Karpas-422 (cell line): ENCODE data around the gene LSM3. TPM values are rescaled to one million over a fixed set of nuclear protein-coding genes. Genes with fewer than 3 reads are reported as not detected.

Experiments
- DNase-seq: peaks from one replicate; pipeline ENCODE4 v3.0.0-alpha.2; 2015
- H2AFZ ChIP-seq: fragments of 200-600 bp; sonication (generic); 2 replicates; pipeline ENCODE4 v1.6.1; 2014; ENCODE audit warnings: antibody characterized with exemption, low read length, mixed read lengths
- H3K27ac ChIP-seq: fragments of 200-600 bp; sonication (generic); 2 replicates; pipeline ENCODE4 v1.5.1; 2014; ENCODE audit warnings: mild to moderate bottlenecking, low read length, moderate library complexity
- H3K27me3 ChIP-seq: fragments of 200-600 bp; sonication (generic); 2 replicates; pipeline ENCODE4 v1.6.1; 2014; ENCODE audit warnings: low read length, mixed read lengths
- H3K36me3 ChIP-seq: fragments of 200-600 bp; sonication (generic); 2 replicates; pipeline ENCODE4 v1.6.1; 2014; ENCODE audit warnings: low read length, mixed read lengths; ENCODE audit not compliant: insufficient read depth
- H3K4me1 ChIP-seq: fragments of 200-600 bp; sonication (generic); 2 replicates; pipeline ENCODE4 v1.6.1; 2014; ENCODE audit warnings: mild to moderate bottlenecking, low read length, mixed read lengths
- H3K4me2 ChIP-seq: fragments of 200-600 bp; sonication (generic); 2 replicates; pipeline ENCODE4 v1.6.1; 2014; ENCODE audit warnings: low read length, low read depth, mild to moderate bottlenecking; ENCODE audit not compliant: poor library complexity, severe bottlenecking
- H3K4me3 ChIP-seq: fragments of 200-600 bp; sonication (generic); 2 replicates; pipeline ENCODE4 v1.5.1; 2014; ENCODE audit warnings: mild to moderate bottlenecking, antibody characterized with exemption, low read length, mixed read lengths
- H3K79me2 ChIP-seq: fragments of 200-600 bp; sonication (generic); 2 replicates; pipeline ENCODE4 v1.6.1; 2014; ENCODE audit warnings: mild to moderate bottlenecking, low read length, mixed read lengths
- H3K9ac ChIP-seq: fragments of 200-600 bp; sonication (generic); 2 replicates; pipeline ENCODE4 v1.6.0; 2014; ENCODE audit warnings: low read length
- H3K9me2 ChIP-seq: fragments of 200-600 bp; sonication (generic), shearing (Covaris generic); replicated peaks from 2 replicates; pipeline ENCODE4 v1.6.0; 2014; ENCODE audit warnings: mild to moderate bottlenecking, low read length, moderate library complexity; ENCODE audit not compliant: insufficient read depth
- H3K9me3 ChIP-seq: fragments of 300-700, 200-600 bp; sonication (generic); 2 replicates; pipeline ENCODE4 v1.6.1; 2014; ENCODE audit warnings: low read length, mixed read lengths
- H4K20me1 ChIP-seq: fragments of 200-600 bp; sonication (generic); 2 replicates; pipeline ENCODE4 v1.6.1; 2014; ENCODE audit warnings: mild to moderate bottlenecking, antibody characterized with exemption, low read length, low read depth; ENCODE audit not compliant: insufficient read depth
- total RNA-seq: library from RNA; depleted of rRNA; stranded (reverse); fragments of >200 nt; shearing (Covaris generic); gene quantifications from 2 replicates; pipeline ENCODE4 v1.2.3, GENCODE V29; 2014; ENCODE audit warnings: low replicate concordance

The LSM3 gene
- total RNA-seq, 1 experiment from 2014 or later: 14.2 TPM

DNA sequence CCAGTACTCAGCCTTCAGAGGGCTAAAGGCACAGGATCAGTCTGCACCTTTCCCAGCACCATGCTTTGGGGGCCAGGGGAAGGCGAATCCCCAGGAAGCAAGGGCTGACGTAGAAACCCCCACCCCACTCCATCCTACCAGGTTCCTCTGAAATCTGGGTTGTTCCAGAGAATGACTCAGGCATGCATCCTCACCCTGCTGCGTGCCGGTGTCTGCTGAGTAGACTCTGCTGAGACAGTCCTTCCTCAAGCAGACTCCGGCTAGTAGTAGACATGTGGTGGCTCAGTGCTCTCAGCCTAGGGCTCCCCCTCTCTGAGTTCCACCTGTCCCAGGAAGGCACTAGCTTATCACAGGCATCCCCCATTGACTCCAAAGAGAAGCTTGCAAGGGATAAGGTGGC lies 44.7 kb upstream of the LSM3 start:
- no peak overlapping the region for H3K27ac ChIP-seq
- H3K9me2 ChIP-seq: no peaks in the 10 kb centered on the region
- no peak overlapping the region for H2AFZ ChIP-seq
- no peak overlapping the region for H3K4me3 ChIP-seq
- no peaks in the 10 kb centered on the region for H3K27me3 ChIP-seq
- no peaks in the 10 kb centered on the region for H3K9me3 ChIP-seq
- peaks cover 1% of the 10 kb centered on the region for H3K36me3 ChIP-seq
- no peak for DNase-seq
- no peaks in the 10 kb centered on the region for H4K20me1 ChIP-seq
- H3K4me1 ChIP-seq: no peaks in the 10 kb centered on the region
- H3K79me2 ChIP-seq: peaks cover 1% of the 10 kb centered on the region
- H3K9ac ChIP-seq: no peak overlapping the region
- H3K4me2 ChIP-seq: no peak overlapping the region

DNA sequence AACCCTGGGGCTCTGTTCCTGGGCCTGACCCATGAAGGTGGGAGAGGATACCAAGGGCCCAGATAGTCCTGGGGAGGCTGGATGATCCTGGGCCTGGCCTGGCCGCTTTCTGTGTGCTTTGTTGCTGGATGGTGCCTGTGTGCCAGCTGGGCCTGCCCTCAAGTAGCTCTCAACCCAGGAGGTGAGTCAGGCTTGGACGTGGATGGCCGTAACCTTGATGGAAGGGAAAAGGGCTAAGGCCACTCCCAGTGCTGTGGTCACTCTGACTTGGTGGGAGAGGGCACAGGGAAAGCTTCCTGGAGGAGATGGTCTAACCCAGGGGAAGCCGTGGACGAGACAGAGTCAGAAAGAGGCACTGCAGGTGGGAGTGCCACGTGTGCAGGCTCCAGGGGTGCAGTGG lies 44.3 kb upstream of the LSM3 start:
- H3K27ac ChIP-seq: no peak overlapping the region

DNA sequence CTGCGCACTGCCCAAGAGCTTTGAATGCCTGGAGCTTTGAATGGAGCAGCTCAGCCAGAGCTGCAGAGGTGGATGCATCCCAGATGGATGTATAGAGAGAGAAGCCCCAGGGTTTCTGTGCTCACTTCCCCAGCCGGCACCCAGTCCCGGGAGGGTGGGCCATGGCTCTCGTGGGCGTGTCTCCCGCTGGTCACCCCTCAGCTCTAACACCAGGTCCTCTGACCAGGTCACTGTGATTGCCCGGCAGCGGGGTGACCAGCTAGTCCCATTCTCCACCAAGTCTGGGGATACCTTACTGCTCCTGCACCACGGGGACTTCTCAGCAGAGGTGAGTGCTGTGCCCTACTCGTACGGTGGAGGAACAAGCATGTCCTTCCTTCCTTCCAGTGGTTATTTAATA lies 43.0 kb upstream of the LSM3 start:
- Histone ChIP-seq H3K4me2 (no peak overlapping the region), H3K9ac (no peak overlapping the region), H3K36me3 (no peaks in the 10 kb centered on the region), H3K79me2 (no peaks in the 10 kb centered on the region), H3K9me2 (no peaks in the 10 kb centered on the region), H3K9me3 (no peaks in the 10 kb centered on the region), H3K4me1 (no peaks in the 10 kb centered on the region), H4K20me1 (no peaks in the 10 kb centered on the region), H3K27ac (no peak overlapping the region), H3K4me3 (no peak overlapping the region), H2AFZ (no peak overlapping the region), H3K27me3 (no peaks in the 10 kb centered on the region)
- no peak for DNase-seq

More for the DNA sequence above, 44.3 kb upstream of the LSM3 start:
- no peaks in the 10 kb centered on the region for H3K4me1 ChIP-seq
- DNase-seq: no peak
- H3K27me3 ChIP-seq: no peaks in the 10 kb centered on the region
- H2AFZ ChIP-seq: no peak overlapping the region
- H3K9ac ChIP-seq: no peak overlapping the region
- H3K36me3 ChIP-seq: no peaks in the 10 kb centered on the region
- H3K9me3 ChIP-seq: no peaks in the 10 kb centered on the region
- no peaks in the 10 kb centered on the region for H3K79me2 ChIP-seq
- no peaks in the 10 kb centered on the region for H3K9me2 ChIP-seq
- no peak overlapping the region for H3K4me2 ChIP-seq
- no peaks in the 10 kb centered on the region for H4K20me1 ChIP-seq
- no peak overlapping the region for H3K4me3 ChIP-seq

DNA sequence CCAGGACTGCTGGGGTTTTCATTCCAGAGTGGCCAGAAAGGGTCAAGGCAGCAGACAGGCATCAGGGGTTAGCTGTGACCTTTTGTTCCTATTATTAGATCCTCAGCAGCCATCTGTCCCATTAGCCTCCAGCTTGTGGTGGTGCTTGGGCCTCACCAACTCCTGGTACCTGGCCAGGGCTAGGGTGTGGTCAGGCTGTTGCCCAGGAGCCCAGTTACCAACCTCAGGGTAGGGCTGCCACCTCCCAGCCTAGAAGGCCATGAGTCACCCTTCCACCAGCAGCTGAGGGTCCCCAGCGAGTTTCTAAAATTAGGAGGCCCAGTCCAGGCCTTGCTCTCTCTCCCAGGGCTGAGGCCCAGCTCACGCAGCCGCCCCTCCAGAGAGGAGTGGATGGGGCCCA lies 41.6 kb upstream of the LSM3 start:
- no peaks in the 10 kb centered on the region for H3K36me3 ChIP-seq
- no peaks in the 10 kb centered on the region for H3K9me3 ChIP-seq
- no peak for DNase-seq
- no peaks in the 10 kb centered on the region for H3K27me3 ChIP-seq
- no peak overlapping the region for H2AFZ ChIP-seq
- H3K79me2 ChIP-seq: no peaks in the 10 kb centered on the region
- H3K4me3 ChIP-seq: no peak overlapping the region
- no peaks in the 10 kb centered on the region for H4K20me1 ChIP-seq
- no peaks in the 10 kb centered on the region for H3K4me1 ChIP-seq
- H3K27ac ChIP-seq: no peak overlapping the region
- no peak overlapping the region for H3K9ac ChIP-seq
- H3K4me2 ChIP-seq: no peak overlapping the region
- no peaks in the 10 kb centered on the region for H3K9me2 ChIP-seq

DNA sequence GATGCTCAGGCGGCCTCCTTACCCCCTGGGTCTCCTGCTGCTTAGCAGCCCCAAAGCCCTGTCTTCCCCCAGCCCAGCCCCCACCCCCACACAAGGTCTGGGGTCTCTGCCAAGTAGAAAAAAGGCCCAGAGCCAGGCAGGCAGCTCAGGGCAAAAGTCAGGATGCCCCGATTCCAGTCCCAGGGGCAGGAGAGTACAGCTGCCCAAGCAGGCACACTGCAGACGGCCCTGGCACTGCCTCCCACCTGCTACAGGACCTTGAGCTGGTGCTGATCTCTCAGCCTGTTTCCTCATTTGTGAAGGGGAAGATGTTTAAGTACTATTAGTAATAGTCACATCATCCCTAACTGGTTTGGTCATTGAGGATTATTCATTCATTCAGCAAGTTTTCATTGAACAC lies 41.2 kb upstream of the LSM3 start:
- Histone ChIP-seq H3K36me3 (peaks cover 3% of the 10 kb centered on the region; the same call in 1 of the 2 replicates), H4K20me1 (no peaks in the 10 kb centered on the region), H2AFZ (no peak overlapping the region), H3K4me1 (no peaks in the 10 kb centered on the region), H3K4me3 (no peak overlapping the region), H3K27ac (no peak overlapping the region), H3K27me3 (no peaks in the 10 kb centered on the region), H3K9me3 (no peaks in the 10 kb centered on the region), H3K79me2 (no peaks in the 10 kb centered on the region), H3K9ac (no peak overlapping the region), H3K4me2 (no peak overlapping the region), H3K9me2 (no peaks in the 10 kb centered on the region)
- DNase-seq: no peak

DNA sequence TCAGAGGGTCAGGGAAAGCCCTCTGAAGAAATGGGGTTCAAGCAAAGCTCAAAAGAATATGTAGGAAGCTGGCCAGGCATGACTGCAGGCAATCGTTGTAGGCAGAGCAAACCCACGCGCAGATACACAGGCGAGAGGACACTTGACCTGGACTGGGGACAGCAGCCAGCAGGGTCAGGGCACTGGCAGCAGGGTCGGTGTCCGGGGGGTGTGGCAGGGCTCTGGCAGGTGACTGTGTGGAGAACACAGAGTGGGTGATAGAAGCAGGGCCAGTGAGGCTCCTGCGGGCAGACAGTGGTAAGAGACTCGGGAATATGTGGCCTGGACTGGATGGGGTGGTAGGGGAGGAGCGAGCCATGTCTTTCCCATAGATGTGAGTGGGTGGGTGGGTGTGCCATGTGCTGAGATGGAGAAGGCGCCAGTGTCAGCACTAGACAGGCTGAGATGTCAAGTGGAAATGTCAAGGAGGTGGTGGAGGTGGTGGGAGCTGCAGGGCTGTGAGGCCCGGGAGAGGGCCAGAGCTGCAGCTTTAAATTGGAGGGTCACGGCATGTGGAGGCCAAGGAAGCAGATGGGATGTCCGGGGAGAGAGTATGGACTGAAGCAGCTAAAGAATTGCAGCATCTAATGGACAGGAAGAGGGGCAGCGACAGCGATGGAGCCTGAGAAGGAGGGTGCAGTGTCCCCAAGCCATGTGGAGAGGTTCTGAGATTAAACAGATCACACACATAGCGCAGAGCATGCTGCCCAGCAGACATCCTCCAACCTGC lies 40.3 kb upstream of the LSM3 start:
- H3K4me3 ChIP-seq: no peak overlapping the region

DNA sequence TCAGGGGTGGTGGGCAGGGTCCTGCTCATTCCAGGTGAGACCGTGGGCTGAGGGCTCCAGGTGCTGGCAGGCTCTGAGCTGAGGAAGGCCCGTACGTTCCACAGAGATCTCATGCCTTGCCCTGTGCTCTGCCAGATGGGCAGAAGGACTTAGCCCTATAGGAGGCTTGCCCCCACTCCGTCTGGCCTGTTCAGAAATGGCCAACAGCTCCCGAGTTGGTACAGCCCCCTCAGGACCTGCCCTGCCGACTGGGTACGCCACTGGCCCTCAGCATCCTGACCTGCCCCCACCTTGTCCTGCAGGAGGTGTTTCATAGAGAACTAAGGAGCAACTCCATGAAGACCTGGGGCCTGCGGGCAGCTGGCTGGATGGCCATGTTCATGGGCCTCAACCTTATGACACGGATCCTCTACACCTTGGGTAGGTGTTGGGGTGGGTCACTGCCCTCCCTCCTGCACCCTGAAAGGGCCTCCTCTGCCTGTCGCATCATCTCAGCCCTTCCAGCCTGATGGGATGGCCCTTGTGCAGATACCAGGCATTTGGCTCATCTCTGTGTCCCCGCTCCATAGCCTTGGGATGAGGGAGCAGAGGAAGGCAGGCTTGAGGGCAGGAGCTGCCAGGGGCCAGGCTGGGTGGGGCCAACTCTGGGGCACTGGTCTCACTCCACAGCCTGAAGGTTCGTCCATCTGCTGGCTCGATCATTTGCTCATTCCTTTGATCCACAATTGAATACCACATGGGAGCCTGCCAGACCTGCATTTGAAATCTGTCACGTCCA lies 39.5 kb upstream of the LSM3 start:
- no peak for DNase-seq
- H3K4me1 ChIP-seq: peaks cover under 1% of the 10 kb centered on the region; the same call in 1 of the 2 replicates
- H3K79me2 ChIP-seq: no peaks in the 10 kb centered on the region
- H3K27ac ChIP-seq: no peak overlapping the region
- no peak overlapping the region for H3K4me2 ChIP-seq
- no peaks in the 10 kb centered on the region for H3K9me2 ChIP-seq
- no peak overlapping the region for H3K9ac ChIP-seq
- no peaks in the 10 kb centered on the region for H3K9me3 ChIP-seq
- H4K20me1 ChIP-seq: no peaks in the 10 kb centered on the region
- H2AFZ ChIP-seq: no peak overlapping the region
- H3K4me3 ChIP-seq: no peak overlapping the region
- H3K36me3 ChIP-seq: peaks cover 10% of the 10 kb centered on the region; the same call in 1 of the 2 replicates
- no peaks in the 10 kb centered on the region for H3K27me3 ChIP-seq

More for the DNA sequence above, 40.3 kb upstream of the LSM3 start:
- Histone ChIP-seq H3K9me3 (no peaks in the 10 kb centered on the region), H3K79me2 (no peaks in the 10 kb centered on the region), H3K27me3 (no peaks in the 10 kb centered on the region), H3K36me3 (peaks cover 10% of the 10 kb centered on the region; the same call in 1 of the 2 replicates), H2AFZ (no peak overlapping the region), H3K4me1 (no peaks in the 10 kb centered on the region), H3K27ac (no peak overlapping the region), H3K9me2 (no peaks in the 10 kb centered on the region), H4K20me1 (no peaks in the 10 kb centered on the region), H3K4me2 (no peak overlapping the region), H3K9ac (no peak overlapping the region)
- DNase-seq: no peak

DNA sequence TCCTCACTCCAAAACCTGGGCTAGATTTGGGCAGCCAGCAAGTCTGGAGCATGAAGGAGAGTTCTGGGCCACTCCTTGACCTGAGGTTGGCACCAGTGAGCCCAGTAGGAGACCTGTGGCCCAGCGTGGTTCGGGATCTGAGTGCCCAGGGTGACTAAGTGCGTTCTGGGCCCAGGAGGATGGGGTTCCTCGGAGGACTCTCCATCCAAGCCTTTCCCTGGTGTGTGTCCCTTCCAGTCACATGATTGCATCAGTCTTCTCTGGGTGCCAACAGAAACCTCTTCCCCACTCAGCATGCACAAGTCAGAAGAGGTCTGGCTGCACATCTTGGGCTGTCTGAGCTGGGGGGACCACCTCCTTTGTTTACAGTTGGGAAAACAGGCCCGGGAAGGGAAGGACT lies 38.8 kb upstream of the LSM3 start:
- no peak overlapping the region for H3K27ac ChIP-seq
- H3K36me3 ChIP-seq: peaks cover 13% of the 10 kb centered on the region; the same call in 1 of the 2 replicates
- no peaks in the 10 kb centered on the region for H4K20me1 ChIP-seq
- DNase-seq: no peak
- H3K9me3 ChIP-seq: no peaks in the 10 kb centered on the region
- H3K4me1 ChIP-seq: peaks cover 8% of the 10 kb centered on the region
- H3K9me2 ChIP-seq: no peaks in the 10 kb centered on the region
- H3K27me3 ChIP-seq: no peaks in the 10 kb centered on the region
- no peak overlapping the region for H2AFZ ChIP-seq
- no peak overlapping the region for H3K4me2 ChIP-seq
- no peak overlapping the region for H3K9ac ChIP-seq
- H3K4me3 ChIP-seq: no peak overlapping the region
- no peaks in the 10 kb centered on the region for H3K79me2 ChIP-seq
